AG09309 (cell line): ENCODE data around the gene GTPBP2.
"Not testable (repeated sequence)": the region's sequence is repeated elsewhere in the genome, so short reads cannot be mapped to it uniquely, and the experiment has no call there.

Source experiments
- DNase-seq: peaks from one replicate; pipeline ENCODE4 v3.0.0-alpha.2; 2010; ENCODE audit warnings: low read depth
- H3K4me3 ChIP-seq: 2 replicates; pipeline ENCODE4 v1.5.1; 2011; ENCODE audit warnings: mild to moderate bottlenecking, low read depth, low read length, moderate library complexity; ENCODE audit not compliant: control insufficient read depth
- CTCF ChIP-seq: IDR thresholded peaks from 2 replicates; pipeline ENCODE4 v1.5.1; 2011; ENCODE audit warnings: mild to moderate bottlenecking, low read depth, low read length, inconsistent platforms; ENCODE audit not compliant: insufficient read depth, control insufficient read depth; ENCODE audit errors: missing control alignments

The GTPBP2 gene

GRCh38 chr6:43593938-43594337 lies 35.1 kb downstream of the GTPBP2 start:
- no peak for DNase-seq
- H3K4me3 ChIP-seq, result no peak overlapping the region
- TF ChIP-seq CTCF, result no peak

- not testable (repeated sequence) for DNase-seq, H3K4me3 ChIP-seq
These were observed 39.5 kb downstream of the GTPBP2 start for GRCh38 chr6:43589564-43589963.

- H3K4me3 ChIP-seq, result no peak overlapping the region
- no peak for TF ChIP-seq CTCF
- DNase-seq, result no peak
These were observed 40.9 kb downstream of the GTPBP2 start for GRCh38 chr6:43588194-43588593.

GRCh38 chr6:43584892-43585570 lies 44.0 kb downstream of the GTPBP2 start:
- no peak overlapping the region for H3K4me3 ChIP-seq
- no peak for DNase-seq
- no peak for TF ChIP-seq CTCF

- DNase-seq, result no peak
- TF ChIP-seq CTCF, result no peak
These were observed 46.2 kb downstream of the GTPBP2 start for GRCh38 chr6:43582911-43583310.

GRCh38 chr6:43579171-43579570 lies 49.9 kb downstream of the GTPBP2 start:
- DNase-seq, result no peak
- no peak for TF ChIP-seq CTCF
- H3K4me3 ChIP-seq, result no peak overlapping the region

More at GRCh38 chr6:43582911-43583310, 46.2 kb downstream of the GTPBP2 start:
- no peak overlapping the region for H3K4me3 ChIP-seq

GRCh38 chr6:43578748-43579147 lies 50.3 kb downstream of the GTPBP2 start:
- no peak for TF ChIP-seq CTCF
- DNase-seq, result no peak
- H3K4me3 ChIP-seq, result no peak overlapping the region
